Activated CD4-positive, CD25-positive, alpha-beta regulatory T cell treated with anti-CD3 and anti-CD28 coated beads, Interleukin-2, amount 50 U/mL, for 24 hours (primary cell): ENCODE data around the gene TET3.

Experiments used
- ATAC-seq, 2 donors: fragments of 150-1000 bp; cut with Tn5 transposase; one replicate each; pipeline ENCODE4 v1.10.0; 2021; ENCODE audit warnings: mild to moderate bottlenecking in 1 of 2, moderate library complexity in 1 of 2

The TET3 gene

DNA sequence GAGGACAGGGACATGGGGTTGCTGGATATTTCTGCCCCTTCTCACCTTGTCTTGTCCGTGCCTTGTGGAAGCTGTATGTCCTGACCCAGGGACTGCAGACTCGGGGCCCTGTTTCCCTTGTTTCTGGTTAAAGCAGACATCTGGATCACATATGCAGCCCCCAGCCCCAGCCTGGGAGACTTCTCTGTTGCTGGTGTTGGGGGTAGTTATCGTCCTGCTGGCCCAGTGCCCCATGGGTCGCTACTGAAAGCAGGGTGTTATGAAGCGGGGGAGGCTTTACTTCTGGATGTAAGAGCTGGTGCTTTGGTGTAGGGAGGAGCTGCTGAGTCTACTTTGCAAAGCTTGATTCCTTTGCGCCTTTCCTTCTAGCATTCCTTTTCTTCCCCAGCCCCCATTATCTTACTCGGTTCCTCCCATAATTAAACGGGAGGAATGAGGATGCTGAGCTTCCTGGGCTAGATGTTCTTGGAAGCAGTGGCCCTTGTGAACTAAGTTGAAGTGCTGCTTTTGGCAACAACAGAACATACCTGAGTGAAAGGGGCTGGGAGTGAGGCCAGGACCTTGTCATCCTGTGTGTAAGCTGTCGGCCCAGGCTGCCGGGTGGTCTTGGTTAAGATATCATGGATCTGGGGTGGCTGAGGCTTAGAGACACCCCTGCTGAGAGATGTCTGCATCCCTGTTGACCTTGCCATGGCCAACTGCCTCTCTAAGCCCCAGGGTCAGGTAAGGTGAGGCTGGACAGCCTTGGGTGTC, 3.4 kb downstream of the TET3 start:
- ATAC-seq, result no peak

GRCh38 chr2:73989972-73990371, 5.3 kb downstream of the TET3 start:
- ATAC-seq, result no peak

DNA sequence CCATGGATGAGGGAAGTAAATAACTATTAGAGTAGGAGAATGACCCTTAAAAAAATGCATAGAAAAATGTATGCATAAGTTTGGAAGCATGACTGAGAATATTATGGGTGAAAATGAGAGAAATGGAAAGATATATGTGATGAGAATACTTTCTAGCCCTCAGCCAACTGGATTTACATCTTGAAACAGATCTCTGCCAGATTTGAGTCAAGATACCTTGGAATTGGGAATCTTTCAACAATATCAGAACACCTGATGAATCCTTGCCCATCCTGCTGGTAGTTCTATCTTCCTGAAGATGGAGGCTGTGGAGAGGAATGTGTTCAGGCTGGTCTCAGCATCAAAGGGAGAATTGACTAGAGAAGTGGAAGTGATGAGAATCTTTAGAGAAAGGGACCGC, 5.8 kb downstream of the TET3 start:
- no peak for ATAC-seq

- no peak for ATAC-seq
Measured at GRCh38 chr2:73992036-73992435, 7.3 kb downstream of the TET3 start.

DNA sequence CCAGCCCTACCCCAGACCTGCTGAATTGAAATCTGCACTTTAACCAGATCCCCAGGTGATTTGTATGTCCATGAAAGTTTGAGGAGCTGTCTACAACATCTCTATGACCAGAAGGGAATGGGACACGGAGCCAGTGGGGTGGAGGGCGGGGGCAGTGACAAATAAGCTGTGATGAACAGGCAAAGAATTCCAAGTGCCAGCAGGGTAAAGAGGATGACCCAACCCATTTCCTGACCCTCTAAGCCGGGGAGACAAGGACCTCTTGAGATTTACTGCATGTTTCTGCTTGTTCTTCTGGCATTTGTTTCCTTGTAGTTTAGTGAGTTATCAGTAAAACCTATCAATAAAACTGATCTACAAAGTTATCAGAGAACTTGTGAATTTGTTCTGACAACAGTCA, 8.7 kb downstream of the TET3 start:
- ATAC-seq, result no peak

DNA sequence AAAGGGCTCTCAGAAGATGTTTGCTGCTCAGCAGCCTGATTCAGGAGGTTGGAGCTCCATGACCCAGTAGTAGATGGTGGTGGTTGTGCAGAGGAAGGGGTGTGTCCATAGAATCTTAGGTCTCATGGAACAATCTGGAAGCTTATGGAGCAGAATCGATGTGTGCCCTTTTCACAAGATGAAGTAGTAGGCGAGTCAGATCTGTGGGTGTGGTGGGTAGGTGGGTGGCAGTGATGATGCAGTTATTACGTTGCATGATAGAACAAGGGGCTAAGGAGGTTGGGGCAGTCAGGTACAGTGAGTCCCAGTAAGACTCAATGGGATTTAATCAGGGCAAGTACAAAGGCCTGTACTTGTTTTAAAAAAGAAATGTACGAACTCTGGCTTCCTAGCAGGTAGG, 9.1 kb downstream of the TET3 start:
- peak in 1 of 2 donors; percentile 65 for ATAC-seq

GRCh38 chr2:73994178-73994831, 9.6 kb downstream of the TET3 start:
- peak in 1 of 2 donors; percentile 5 for ATAC-seq

DNA sequence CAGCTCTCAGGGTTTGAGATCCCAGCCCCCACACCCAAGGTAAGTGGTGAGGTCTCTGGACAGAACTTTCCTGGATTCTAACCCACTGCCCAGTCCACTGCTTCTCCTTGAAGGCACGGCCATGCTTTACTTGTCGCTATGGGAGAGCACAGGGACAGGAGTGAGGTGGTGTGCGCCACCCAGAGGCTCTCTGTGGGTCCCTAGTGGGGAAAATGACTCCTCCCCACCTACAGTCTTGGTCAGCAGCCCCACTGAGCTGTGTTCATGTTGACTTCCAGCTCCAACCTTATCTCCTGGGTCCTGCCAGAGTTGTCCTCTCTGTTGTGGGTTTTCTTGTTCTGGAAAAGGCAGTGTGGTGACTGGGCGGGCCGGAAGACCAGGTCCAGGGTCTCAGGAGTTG, 11.1 kb downstream of the TET3 start:
- no peak for ATAC-seq

- ATAC-seq, result no peak
Measured at GRCh38 chr2:73997813-73998212, 13.1 kb downstream of the TET3 start.

DNA sequence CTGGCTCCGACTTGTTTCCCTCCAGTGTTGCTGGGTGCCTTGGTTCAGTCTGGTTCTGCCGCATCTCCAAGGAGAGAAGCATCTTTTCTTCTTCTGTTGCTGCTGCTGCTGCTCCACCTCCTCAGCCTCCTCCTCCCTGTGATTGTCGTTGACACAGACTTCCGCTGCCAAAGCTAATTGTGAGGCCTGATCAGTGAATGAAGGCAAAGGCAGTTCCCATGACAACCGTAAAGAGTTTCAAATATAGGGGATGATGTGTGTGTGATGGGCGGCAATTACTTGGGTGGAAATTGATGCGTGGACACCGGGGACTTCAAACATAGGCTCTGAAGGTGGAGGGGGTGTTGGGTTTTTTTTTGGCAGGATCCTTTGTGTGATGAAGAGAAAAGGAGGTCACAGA, 13.7 kb downstream of the TET3 start:
- ATAC-seq, result peak in 1 of 2 donors; percentile 14

GRCh38 chr2:73998933-73999332, 14.2 kb downstream of the TET3 start:
- no peak for ATAC-seq

DNA sequence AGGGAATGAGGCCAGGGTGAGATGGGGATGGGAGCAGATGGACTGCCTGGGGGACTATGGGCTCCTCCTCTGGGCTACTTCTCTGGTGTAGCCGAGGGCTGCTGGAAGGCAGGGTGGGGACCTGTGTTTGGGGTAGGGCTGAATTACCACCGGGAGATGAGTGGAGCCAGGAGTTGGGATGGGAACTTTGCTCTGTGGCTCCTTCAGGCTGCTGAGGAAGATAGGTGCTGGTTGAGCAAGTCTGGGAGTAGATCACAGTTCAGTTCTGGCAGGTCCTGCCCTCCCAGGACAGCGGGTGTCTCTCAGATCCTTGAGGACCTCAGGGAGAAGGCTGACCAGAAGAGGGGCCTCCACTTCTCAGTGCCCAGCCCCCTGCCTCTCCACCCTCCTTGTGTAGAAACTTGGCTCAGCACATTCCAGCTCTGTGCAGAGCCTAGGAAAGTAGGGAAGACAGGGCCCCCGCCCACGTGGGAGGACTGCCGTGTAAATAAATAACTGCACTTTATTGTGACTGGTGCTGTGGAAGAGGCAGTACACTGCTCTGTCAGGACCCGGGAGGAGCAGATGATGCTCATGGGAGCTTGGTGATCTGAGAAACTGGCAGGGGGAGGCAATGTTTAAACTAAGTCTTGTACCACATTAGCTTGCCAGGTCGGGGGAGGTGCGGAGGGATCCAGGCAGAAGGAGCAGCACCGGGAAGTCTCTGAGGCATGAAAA, 15.3 kb downstream of the TET3 start:
- ATAC-seq, result no peak

DNA sequence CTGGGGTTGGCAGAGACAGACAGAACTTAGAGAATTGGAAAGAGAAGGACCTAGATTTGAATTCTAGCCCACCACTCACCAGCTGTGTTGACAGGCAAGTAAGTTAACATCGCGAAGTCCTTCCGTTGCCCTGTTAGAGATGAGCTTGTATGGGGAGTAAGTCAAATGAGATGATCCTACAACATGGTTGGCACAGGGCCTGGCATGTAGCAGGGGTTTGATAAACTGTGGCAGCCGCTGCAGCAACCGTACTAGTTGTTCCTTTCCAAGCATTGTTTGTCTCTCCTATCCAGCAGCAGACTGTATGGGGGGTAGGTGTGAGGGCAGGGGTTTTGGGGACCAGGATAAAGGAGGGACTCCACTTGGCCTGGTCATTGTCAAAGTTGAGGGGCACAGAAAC, 16.0 kb downstream of the TET3 start:
- ATAC-seq, result no peak

GRCh38 chr2:74001121-74001520, 16.4 kb downstream of the TET3 start:
- ATAC-seq, result peak; percentile 29

DNA sequence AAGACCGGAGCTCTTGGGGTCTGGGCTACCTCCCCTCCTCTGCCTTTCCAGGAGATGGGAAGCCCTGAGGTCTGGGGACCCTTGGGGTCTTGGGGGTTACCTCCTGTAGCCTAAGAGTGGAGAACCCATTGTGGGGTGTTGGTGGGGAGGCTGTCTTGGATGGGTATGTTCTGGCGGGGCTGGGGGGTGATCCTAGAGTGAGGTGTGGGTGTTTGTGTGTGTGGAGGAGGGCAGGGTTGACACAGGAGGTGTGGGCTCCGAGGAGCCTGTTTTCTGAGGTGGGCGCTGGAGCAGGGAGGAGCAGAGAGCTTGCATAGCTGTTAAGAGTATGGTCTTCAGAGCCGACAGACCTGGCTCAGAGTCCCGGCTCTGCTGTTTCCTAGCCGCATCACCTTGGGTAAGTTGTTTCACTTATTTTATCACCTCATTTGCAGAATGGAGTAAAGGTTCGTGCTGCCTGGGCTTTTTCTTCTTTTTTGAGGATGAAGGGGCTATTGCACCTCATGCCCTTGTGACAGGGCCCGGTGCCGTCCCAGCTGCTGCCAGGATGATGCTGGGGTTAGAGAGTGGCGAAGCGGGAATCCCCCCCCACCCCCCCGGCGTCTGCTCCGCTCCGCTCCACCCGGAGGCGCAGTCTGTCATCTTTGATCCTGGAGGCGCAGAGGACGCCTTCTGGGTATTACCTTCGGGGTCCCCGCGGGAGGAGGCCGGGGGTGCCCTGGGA, 17.2 kb downstream of the TET3 start:
- peak; percentile 34 to 39 for ATAC-seq

DNA sequence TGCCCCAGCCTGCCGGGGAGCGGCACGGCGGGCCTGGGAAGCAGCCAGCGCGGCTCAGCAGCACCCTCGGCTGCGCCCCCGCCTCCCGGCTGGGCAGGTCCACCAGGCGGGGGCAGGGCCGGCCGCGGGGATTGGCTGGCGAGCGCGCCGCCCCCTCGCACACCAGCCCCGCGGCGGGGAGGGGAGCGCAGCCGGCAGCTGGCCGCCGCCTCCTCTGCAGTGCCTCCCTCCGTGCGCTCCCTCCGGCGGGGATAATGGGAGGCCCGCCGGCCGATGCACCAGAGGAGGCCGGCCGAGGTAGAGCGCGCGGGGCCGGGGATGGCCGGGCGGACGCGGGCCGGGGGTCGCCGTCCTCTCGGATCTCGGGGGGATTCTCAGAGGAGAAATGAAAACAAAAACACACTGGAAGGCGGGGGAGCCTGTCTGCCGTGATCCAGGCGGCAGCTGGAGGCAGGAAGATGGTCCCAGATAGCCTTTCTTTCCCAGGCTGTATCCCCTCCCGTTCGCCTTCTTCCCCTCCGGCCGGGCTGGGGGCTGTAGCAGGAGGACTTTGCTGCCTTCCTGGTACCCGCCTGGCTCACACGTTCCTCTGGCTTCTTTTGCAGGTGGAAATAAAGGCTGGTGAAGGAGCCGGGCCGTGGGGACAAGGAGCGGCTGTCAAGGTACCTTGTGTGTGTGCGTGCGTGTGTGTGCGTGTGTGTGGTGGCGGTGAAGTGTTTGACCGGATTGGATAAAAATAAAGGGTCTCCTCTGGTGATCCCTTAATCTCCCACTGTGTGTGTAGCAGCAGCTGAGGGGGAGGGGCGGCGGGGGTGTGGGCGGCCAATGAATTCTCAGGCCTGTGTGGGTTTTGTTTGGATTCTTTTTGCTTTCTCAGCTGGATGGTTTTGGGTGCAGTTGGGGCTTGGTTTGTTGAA, 18.1 kb downstream of the TET3 start:
- ATAC-seq, result peak; percentile 89 to 92

GRCh38 chr2:74003494-74004211, 18.9 kb downstream of the TET3 start:
- ATAC-seq, result no peak

GRCh38 chr2:74004212-74005182, 19.8 kb downstream of the TET3 start:
- ATAC-seq, result no peak

DNA sequence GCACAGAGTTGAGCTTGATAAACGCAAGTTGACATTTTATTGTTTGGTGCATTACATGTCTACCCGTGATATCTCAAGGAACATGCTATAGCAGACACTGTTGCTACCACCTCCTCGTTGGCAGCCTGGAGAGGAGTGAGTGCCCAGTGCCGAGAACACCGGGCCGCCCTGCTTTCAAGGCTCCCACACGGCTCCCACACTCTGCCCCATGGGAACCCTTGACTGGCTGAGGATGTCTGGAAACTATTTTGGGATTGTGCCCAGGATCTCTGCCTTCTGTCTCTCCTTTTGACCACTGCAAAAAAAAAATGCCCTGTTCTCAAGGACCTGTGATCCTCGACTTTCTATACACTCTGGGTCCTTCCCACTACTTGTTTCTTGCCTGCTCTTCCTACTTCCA, 21.1 kb downstream of the TET3 start:
- no peak for ATAC-seq

DNA sequence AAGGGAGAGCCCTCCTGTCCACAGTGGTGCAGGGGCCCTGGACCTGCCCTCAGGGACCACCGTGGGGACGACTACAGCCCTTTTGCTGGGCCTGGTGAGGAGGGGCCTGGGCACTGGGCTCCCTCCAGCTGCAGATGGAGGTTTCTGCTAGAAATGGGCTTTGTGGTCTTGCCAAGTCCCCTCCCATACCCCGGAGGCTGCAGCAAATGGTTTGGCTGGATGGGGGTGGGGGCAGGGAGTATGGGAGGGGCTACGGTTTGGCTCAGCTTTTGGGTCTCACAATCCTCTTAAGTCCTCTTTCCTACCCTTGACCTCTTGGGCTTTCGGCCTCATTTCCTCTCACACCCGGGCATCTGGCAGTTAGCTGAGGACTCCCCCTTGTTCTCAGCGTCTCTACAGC, 21.7 kb downstream of the TET3 start:
- ATAC-seq, result no peak
